Measurements from ENCODE around the gene ZNF592. TPM values are rescaled to one million over a fixed set of nuclear protein-coding genes. Genes with fewer than 3 reads are reported as not detected.

The ZNF592 gene
- total RNA-seq, 4 donors from 2014 or later = 23.5 to 41.1 (median 26.5) TPM

DNA sequence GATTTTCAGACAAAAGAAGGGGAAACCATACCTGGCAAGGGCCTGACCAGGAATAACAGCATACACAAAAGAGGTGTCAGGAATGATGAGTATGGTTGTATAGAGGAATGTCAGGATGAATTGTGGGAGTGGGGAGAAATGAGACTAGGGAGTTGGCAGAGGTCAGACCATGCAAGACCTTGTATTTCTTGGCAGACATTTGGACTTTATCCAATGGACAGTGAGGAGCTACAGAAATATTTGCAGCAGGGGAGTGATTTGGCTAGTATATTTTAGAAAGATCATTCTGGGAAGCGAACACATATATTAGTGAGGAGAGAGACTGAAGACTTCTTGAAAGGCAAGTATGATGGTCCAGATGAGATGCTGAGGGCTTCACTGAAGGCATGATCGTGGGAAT is 43.4 kb downstream of the ZNF592 start:
- Histone ChIP-seq H3K4me3 (no peak overlapping the region), H3K4me1 (peaks cover 0 to 8% (median 5%) of the 10 kb centered on the region in 4 donors), H3K9me3 (no peaks in the 10 kb centered on the region), H3K27ac (no peak overlapping the region), H3K36me3 (peaks cover 0 to 35% (median 9%) of the 10 kb centered on the region in 4 donors), H3K27me3 (no peaks in the 10 kb centered on the region)
- 98 to 100% methylated on average over 2 of the region's 2 CpGs for WGBS, 2 donors (ENCODE audit: low coverage in 1 of 2)
- no peak for DNase-seq
- in situ Hi-C loops (cut with MboI; ENCODE audit: low pct_ligation_motif_present in 1 of 4, low pct_unique_long_range_greater_than_20kb in 1 of 4, low sequenced_read_pairs in 3 of 4) = no loop called here
- TF ChIP-seq, protein P1, sequence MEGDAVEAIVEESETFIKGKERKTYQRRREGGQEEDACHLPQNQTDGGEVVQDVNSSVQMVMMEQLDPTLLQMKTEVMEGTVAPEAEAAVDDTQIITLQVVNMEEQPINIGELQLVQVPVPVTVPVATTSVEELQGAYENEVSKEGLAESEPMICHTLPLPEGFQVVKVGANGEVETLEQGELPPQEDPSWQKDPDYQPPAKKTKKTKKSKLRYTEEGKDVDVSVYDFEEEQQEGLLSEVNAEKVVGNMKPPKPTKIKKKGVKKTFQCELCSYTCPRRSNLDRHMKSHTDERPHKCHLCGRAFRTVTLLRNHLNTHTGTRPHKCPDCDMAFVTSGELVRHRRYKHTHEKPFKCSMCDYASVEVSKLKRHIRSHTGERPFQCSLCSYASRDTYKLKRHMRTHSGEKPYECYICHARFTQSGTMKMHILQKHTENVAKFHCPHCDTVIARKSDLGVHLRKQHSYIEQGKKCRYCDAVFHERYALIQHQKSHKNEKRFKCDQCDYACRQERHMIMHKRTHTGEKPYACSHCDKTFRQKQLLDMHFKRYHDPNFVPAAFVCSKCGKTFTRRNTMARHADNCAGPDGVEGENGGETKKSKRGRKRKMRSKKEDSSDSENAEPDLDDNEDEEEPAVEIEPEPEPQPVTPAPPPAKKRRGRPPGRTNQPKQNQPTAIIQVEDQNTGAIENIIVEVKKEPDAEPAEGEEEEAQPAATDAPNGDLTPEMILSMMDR (IDR thresholded peaks at IDR 0.05) = no peak
- TF ChIP-seq POLR2A (IDR thresholded peaks at IDR 0.05) = no peak
- no peak for TF ChIP-seq EP300 (IDR thresholded peaks at IDR 0.05; ENCODE audit: low read depth)
- no peak for TF ChIP-seq POLR2AphosphoS5 (IDR thresholded peaks at IDR 0.05)
- intact Hi-C loops (cut with DNase I; ENCODE audit: low total_unique reads) = no loop called here

DNA sequence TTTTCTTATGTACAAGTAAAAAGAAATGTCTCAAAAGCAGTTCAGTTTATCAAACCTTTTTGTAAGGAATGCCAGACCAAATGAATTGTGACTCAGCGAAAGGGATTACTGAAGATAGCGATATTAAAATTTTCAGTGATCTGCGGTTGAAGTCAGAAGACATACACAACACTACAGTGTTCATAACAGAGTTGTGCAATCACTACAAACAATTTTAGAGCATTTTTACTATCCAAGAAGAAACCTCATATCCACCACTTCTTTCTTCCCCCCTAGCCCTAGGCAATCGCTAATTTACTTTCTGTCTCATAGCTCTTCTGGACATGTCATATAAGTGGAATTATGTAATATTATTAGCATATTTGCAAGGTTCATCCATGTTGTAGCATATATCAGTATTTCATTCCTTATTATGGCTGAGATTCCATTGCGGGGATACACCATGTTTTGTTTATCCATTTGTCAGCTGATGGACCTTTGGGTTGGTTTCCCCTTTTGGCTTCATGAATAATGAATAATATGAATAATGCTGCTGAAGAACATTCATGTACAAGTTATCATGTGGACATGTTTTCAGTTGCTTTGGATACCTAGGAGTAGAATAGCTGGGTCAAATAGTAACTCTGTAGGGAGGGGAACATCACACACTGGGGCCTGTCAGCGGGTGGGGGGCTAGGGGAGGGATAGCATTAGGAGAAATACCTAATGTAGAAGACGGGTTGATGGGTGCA is 45.2 kb downstream of the ZNF592 start:
- DNase-seq = no peak
- intact Hi-C loops (cut with DNase I; ENCODE audit: low total_unique reads) = no loop called here
- Histone ChIP-seq H3K27ac (no peak overlapping the region), H3K36me3 (peaks cover 0 to 42% (median 12%) of the 10 kb centered on the region in 4 donors), H3K4me3 (no peak overlapping the region), H3K9me3 (no peaks in the 10 kb centered on the region), H3K4me1 (no peaks in the 10 kb centered on the region), H3K27me3 (no peaks in the 10 kb centered on the region)
- in situ Hi-C loops (cut with MboI; ENCODE audit: low pct_ligation_motif_present in 1 of 4, low pct_unique_long_range_greater_than_20kb in 1 of 4, low sequenced_read_pairs in 3 of 4) = no loop called here
- WGBS, 2 donors (ENCODE audit: low coverage in 1 of 2) = 94 to 96% methylated on average over 6 to 7 of the region's 7 CpGs
- TF ChIP-seq POLR2A (IDR thresholded peaks at IDR 0.05) = no peak
- no peak for TF ChIP-seq EP300 (IDR thresholded peaks at IDR 0.05; ENCODE audit: low read depth)
- TF ChIP-seq POLR2AphosphoS5 (IDR thresholded peaks at IDR 0.05) = no peak
- TF ChIP-seq, protein P1 (IDR thresholded peaks at IDR 0.05) = no peak

DNA sequence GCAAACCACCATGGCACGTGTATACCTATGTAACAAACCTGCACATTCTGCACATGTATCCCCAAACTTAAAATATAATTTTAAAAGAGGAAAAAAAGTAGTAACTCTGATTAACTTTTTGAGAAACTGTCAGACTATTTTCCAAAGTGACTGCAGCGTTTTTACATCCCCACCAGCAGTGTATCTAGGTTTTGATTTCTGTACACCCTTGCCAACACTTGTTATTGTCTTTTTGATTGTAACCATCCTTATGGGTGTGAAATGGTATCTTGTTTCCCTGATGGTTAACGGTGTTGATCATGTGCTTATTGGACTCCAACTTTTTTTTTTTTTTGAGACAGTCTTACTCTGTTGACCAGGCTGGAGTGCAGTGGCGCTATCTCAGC is 45.8 kb downstream of the ZNF592 start:
- TF ChIP-seq POLR2A (IDR thresholded peaks at IDR 0.05) (no peak), POLR2AphosphoS5 (IDR thresholded peaks at IDR 0.05) (no peak)
- TF ChIP-seq, protein P1 (IDR thresholded peaks at IDR 0.05) = no peak
- peaks cover 0 to 48% (median 15%) of the 10 kb centered on the region in 4 donors for H3K36me3 ChIP-seq
- intact Hi-C loops (cut with DNase I; ENCODE audit: low total_unique reads) (no loop called here), in situ Hi-C loops (cut with MboI; ENCODE audit: low pct_ligation_motif_present in 1 of 4, low pct_unique_long_range_greater_than_20kb in 1 of 4, low sequenced_read_pairs in 3 of 4) (no loop called here)
- no peak overlapping the region for H3K4me3 ChIP-seq
- H3K4me1 ChIP-seq = no peaks in the 10 kb centered on the region
- H3K27ac ChIP-seq = no peak overlapping the region
- 92 to 95% methylated on average over 3 to 4 of the region's 4 CpGs for WGBS, 2 donors (ENCODE audit: low coverage in 1 of 2)
- no peaks in the 10 kb centered on the region for H3K9me3 ChIP-seq
- H3K27me3 ChIP-seq = no peaks in the 10 kb centered on the region
- DNase-seq = no peak

DNA sequence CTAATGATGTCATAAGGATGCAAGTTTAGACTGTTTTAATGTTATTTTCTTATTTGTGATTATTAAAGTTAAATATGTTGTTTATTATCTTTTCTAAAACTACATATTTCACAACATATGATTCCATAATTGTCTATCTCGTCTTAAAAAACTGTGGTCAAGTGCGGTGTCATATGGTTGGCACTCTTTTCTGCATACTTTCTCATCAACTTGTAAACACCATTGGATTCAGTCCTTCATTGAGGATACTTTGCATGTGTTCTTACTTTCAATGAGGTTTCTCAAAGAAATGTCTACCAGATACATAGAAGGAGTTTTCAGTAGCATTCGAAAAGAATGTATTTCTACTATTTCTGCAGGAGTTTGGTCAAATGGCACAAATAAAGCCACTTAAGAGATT is 46.8 kb downstream of the ZNF592 start:
- Histone ChIP-seq H3K9me3 (no peaks in the 10 kb centered on the region), H3K27ac (no peak overlapping the region), H3K4me1 (no peaks in the 10 kb centered on the region), H3K36me3 (peaks cover 0 to 56% (median 17%) of the 10 kb centered on the region in 4 donors), H3K27me3 (no peaks in the 10 kb centered on the region), H3K4me3 (no peak overlapping the region)
- no peak for DNase-seq
- in situ Hi-C loops (cut with MboI; ENCODE audit: low pct_ligation_motif_present in 1 of 4, low pct_unique_long_range_greater_than_20kb in 1 of 4, low sequenced_read_pairs in 3 of 4) (no loop called here), intact Hi-C loops (cut with DNase I; ENCODE audit: low total_unique reads) (no loop called here)
- TF ChIP-seq POLR2A (IDR thresholded peaks at IDR 0.05) (no peak), POLR2AphosphoS5 (IDR thresholded peaks at IDR 0.05) (no peak), EP300 (IDR thresholded peaks at IDR 0.05; ENCODE audit: low read depth) (no peak)
- TF ChIP-seq, protein P1 (IDR thresholded peaks at IDR 0.05) = no peak
- WGBS, 2 donors (ENCODE audit: low coverage in 1 of 2) = 89 to 90% methylated on average over 3 of the region's 3 CpGs

All from transverse colon (tissue), 4 donors.